K562 (cell line): Measurements from ENCODE around the gene HEPACAM2. TPM values are rescaled to one million over a fixed set of nuclear protein-coding genes. Genes with fewer than 3 reads are reported as not detected.

Experiments used
- BRCA1 ChIP-seq, 2 experiments: fragments of 450-650 bp in 1 of 2; sonication (generic) in 1 of 2; formaldehyde crosslinking in 1 of 2; IDR thresholded peaks; 2 replicates each; pipeline versions ENCODE4 v1.5.0 to v1.6.1; 2017 to 2020; ENCODE audit warnings: mild to moderate bottlenecking in 1 of 2, missing genetic modification reagents in 1 of 2
- CAMTA2 ChIP-seq: fragments of 250-450 bp; sonication (Bioruptor Pico); conservative IDR thresholded peaks from 2 replicates; pipeline ENCODE4 v1.5.1; 2022
- EGR1 ChIP-seq: fragments of 450-650 bp; conservative IDR thresholded peaks from 2 replicates; pipeline ENCODE4 v1.6.1; 2017; ENCODE audit warnings: mild to moderate bottlenecking
- FOXA1 ChIP-seq: fragments of 450-650 bp; IDR thresholded peaks from 2 replicates; pipeline ENCODE4 v1.6.1; 2016; ENCODE audit warnings: mild to moderate bottlenecking, borderline replicate concordance
- FOXM1 ChIP-seq, 2 experiments: fragments of 450-650 bp in 1 of 2; sonication (generic) in 1 of 2; formaldehyde crosslinking in 1 of 2; IDR thresholded peaks; 2 replicates each; pipeline versions ENCODE4 v1.6.1 to v1.9.0; 2017 to 2022; ENCODE audit warnings: low read depth in 2 of 2, mild to moderate bottlenecking in 2 of 2, missing genetic modification reagents in 1 of 2, moderate library complexity in 1 of 2
- HIVEP1 ChIP-seq: fragments of 250-450 bp; sonication (Bioruptor Pico); IDR thresholded peaks from 2 replicates; pipeline ENCODE4 v1.4.0; 2020; ENCODE audit warnings: mild to moderate bottlenecking
- HMG20B ChIP-seq: fragments of 250-450 bp; sonication (Bioruptor Pico); IDR thresholded peaks from 2 replicates; pipeline ENCODE4 v1.5.0; 2021; ENCODE audit warnings: mild to moderate bottlenecking
- JUNB ChIP-seq: fragments of 450-650 bp; formaldehyde crosslinking; conservative IDR thresholded peaks from 2 replicates; pipeline ENCODE4 v1.4.0; 2020; ENCODE audit warnings: mild to moderate bottlenecking
- MBD2 ChIP-seq: sonication (generic); IDR thresholded peaks from 2 replicates; pipeline ENCODE4 v1.6.1; 2016; ENCODE audit warnings: low read depth, borderline replicate concordance
- RBM25 ChIP-seq: fragments of 200-400 bp; formaldehyde crosslinking; IDR thresholded peaks from 2 replicates; pipeline ENCODE4 v1.6.1; 2018; ENCODE audit warnings: low read length, low read depth, moderate library complexity; ENCODE audit not compliant: severe bottlenecking
- SIX5 ChIP-seq, 2 experiments: IDR thresholded peaks; 2 replicates each; pipeline ENCODE4 v1.6.1; 2011; ENCODE audit warnings: low read length in 2 of 2, borderline replicate concordance in 1 of 2, low read depth in 1 of 2, mild to moderate bottlenecking in 1 of 2, moderate library complexity in 1 of 2; ENCODE audit not compliant: insufficient read depth in 1 of 2
- TBL1XR1 ChIP-seq, 2 experiments: IDR thresholded peaks; 2 replicates each; pipeline ENCODE4 v1.6.1; 2012; ENCODE audit warnings: improper control_type of control experiment in 2 of 2, low read length in 2 of 2, mild to moderate bottlenecking in 1 of 2
- TCFL5 ChIP-seq: fragments of 250-450 bp; sonication (Bioruptor Pico); conservative IDR thresholded peaks from 2 replicates; pipeline ENCODE4 v1.6.1; 2021; ENCODE audit warnings: mild to moderate bottlenecking, moderate library complexity, matching md5 sums
- TGIF2 ChIP-seq: sonication (generic); formaldehyde crosslinking; IDR thresholded peaks from 2 replicates; pipeline ENCODE4 v1.8.1; 2022; ENCODE audit warnings: mild to moderate bottlenecking, missing genetic modification reagents, moderate library complexity
- ZBED1 ChIP-seq: IDR thresholded peaks from 2 replicates; pipeline ENCODE4 v1.6.1; 2014
- ZKSCAN3 ChIP-seq: fragments of 250-450 bp; sonication (Bioruptor Pico); IDR thresholded peaks from 2 replicates; pipeline ENCODE4 v1.4.0; 2020
- ZNF232 ChIP-seq: sonication (generic); formaldehyde crosslinking; IDR thresholded peaks from 2 replicates; pipeline ENCODE4 v1.8.0; 2022; ENCODE audit warnings: mild to moderate bottlenecking, missing genetic modification reagents
- ZNF384 ChIP-seq: IDR thresholded peaks from 2 replicates; pipeline ENCODE4 v1.6.1; 2012; ENCODE audit warnings: low read depth, low read length, improper control_type of control experiment
- polyA plus RNA-seq, 8 experiments: library from polyadenylated mRNA; depleted of rRNA in 4 of 8; stranded (reverse) in 5 of 8; unstranded in 3 of 8; fragments of >200 nt; fragmentation: Nextera tagmentation in 2 of 8; fragmentation: Illumina TruSeq in 1 of 8; extraction: Ambion mirVana in 2 of 8; extraction: Trizol in 1 of 8; gene quantifications; 2 replicates each; pipeline versions ENCODE4 v1.2.1 to v1.2.3, GENCODE V29; 2011 to 2014; ENCODE audit warnings: inconsistent platforms in 1 of 8, missing spikeins in 1 of 8
- total RNA-seq, 7 experiments: library from RNA; depleted of rRNA in 6 of 7; stranded (reverse); fragments of >200 nt in 6 of 7; fragmentation: Illumina TruSeq in 2 of 7; extraction: Trizol in 2 of 7; gene quantifications; 2 replicates each; pipeline versions ENCODE4 v1.2.1 to v1.2.3, GENCODE V29; 2011 to 2021; ENCODE audit warnings: low replicate concordance in 1 of 7
- TF ChIP-seq, protein P1 (sequence below): fragments of 250-450 bp; sonication (Bioruptor Pico); IDR thresholded peaks from 2 replicates; pipeline ENCODE4 v1.4.0; 2020
- TF ChIP-seq, protein P2 (sequence below): IDR thresholded peaks from 3 replicates; pipeline ENCODE4 v1.6.1; 2011; ENCODE audit warnings: borderline replicate concordance, mild to moderate bottlenecking; ENCODE audit not compliant: insufficient read length, insufficient read depth

HEPACAM2 gene
- total and polyA plus RNA-seq, 9 of the 15 experiments (the other 6 are each of a cell fraction or from before 2014, with no cell fraction given): 2.0 to 6.5 (median 3.9) TPM

DNA sequence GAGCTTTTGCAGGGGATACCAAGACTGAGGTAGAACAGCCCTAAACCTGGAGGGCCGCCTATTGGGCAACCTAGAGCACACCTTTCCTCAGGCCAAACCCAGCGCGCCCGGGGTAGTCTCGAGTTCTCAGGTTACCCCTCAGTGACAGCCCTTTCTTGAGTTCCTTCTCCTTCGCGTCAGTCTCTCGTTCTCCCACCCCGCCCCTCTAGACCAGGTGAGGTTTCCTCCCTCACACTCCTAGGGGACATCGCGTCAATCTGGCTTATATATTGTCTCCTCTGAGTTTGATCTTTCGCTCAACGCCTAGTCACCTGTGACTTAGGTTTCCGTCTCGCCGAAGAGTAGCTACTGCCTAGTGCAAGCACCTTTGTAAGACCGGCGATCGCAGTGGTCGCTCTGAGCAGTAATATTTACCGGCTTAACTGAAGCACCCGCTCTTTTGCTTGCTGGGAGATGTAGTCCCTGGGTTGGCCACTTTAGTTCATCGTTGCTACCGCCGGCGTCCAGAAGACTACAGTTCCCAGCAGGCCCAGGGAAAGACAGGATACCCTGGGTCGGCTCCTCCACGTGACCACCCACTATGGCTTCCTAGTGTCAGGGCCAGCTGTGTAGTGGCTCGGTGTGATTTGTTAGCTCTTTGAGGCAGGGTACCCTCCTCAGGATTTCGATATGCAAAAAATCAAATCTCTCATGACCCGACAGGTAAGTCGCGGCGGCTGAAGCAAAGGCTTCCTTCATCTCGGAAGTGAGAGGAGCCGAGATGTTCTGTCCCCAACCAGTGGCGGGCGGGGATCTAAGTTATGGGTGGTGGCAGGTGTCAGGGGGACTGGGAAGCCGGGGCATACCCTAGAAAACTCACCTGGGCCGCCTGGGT lies 5.8 kb upstream of the HEPACAM2 start, which contains the start of gene VPS50 (continued):
- TF ChIP-seq, protein P1, sequence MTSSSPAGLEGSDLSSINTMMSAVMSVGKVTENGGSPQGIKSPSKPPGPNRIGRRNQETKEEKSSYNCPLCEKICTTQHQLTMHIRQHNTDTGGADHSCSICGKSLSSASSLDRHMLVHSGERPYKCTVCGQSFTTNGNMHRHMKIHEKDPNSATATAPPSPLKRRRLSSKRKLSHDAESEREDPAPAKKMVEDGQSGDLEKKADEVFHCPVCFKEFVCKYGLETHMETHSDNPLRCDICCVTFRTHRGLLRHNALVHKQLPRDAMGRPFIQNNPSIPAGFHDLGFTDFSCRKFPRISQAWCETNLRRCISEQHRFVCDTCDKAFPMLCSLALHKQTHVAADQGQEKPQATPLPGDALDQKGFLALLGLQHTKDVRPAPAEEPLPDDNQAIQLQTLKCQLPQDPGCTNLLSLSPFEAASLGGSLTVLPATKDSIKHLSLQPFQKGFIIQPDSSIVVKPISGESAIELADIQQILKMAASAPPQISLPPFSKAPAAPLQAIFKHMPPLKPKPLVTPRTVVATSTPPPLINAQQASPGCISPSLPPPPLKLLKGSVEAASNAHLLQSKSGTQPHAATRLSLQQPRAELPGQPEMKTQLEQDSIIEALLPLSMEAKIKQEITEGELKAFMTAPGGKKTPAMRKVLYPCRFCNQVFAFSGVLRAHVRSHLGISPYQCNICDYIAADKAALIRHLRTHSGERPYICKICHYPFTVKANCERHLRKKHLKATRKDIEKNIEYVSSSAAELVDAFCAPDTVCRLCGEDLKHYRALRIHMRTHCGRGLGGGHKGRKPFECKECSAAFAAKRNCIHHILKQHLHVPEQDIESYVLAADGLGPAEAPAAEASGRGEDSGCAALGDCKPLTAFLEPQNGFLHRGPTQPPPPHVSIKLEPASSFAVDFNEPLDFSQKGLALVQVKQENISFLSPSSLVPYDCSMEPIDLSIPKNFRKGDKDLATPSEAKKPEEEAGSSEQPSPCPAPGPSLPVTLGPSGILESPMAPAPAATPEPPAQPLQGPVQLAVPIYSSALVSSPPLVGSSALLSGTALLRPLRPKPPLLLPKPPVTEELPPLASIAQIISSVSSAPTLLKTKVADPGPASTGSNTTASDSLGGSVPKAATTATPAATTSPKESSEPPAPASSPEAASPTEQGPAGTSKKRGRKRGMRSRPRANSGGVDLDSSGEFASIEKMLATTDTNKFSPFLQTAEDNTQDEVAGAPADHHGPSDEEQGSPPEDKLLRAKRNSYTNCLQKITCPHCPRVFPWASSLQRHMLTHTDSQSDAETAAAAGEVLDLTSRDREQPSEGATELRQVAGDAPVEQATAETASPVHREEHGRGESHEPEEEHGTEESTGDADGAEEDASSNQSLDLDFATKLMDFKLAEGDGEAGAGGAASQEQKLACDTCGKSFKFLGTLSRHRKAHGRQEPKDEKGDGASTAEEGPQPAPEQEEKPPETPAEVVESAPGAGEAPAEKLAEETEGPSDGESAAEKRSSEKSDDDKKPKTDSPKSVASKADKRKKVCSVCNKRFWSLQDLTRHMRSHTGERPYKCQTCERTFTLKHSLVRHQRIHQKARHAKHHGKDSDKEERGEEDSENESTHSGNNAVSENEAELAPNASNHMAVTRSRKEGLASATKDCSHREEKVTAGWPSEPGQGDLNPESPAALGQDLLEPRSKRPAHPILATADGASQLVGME: no peak
- no peak; a peak in 1 of 4 replicates for TF ChIP-seq TBL1XR1 (IDR thresholded peaks at IDR 0.05; ENCODE audit: low read length in 2 of 2)
- TF ChIP-seq HMG20B (CRISPR knock-in tag): no peak
- TF ChIP-seq, protein P2, sequence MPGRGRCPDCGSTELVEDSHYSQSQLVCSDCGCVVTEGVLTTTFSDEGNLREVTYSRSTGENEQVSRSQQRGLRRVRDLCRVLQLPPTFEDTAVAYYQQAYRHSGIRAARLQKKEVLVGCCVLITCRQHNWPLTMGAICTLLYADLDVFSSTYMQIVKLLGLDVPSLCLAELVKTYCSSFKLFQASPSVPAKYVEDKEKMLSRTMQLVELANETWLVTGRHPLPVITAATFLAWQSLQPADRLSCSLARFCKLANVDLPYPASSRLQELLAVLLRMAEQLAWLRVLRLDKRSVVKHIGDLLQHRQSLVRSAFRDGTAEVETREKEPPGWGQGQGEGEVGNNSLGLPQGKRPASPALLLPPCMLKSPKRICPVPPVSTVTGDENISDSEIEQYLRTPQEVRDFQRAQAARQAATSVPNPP: no peak
- TF ChIP-seq ZKSCAN3 (CRISPR knock-in tag): no peak
- TF ChIP-seq HIVEP1 (CRISPR knock-in tag): no peak
- TF ChIP-seq TCFL5 (CRISPR knock-in tag): no peak
- no peak for TF ChIP-seq EGR1
- TF ChIP-seq BRCA1 (IDR thresholded peaks at IDR 0.05): no peak
- TF ChIP-seq BRCA1 (CRISPR knock-in tag; IDR thresholded peaks at IDR 0.05): no peak
- TF ChIP-seq SIX5 (IDR thresholded peaks at IDR 0.05; ENCODE audit: borderline replicate concordance in 1 of 2, insufficient read depth in 1 of 2, low read depth in 1 of 2, low read length in 2 of 2): peak; percentile 97 to 98
- TF ChIP-seq CAMTA2 (CRISPR knock-in tag): no peak
- TF ChIP-seq ZBED1: peak; percentile 30; the same call in 1 of the 2 replicates
- TF ChIP-seq RBM25: no peak
- TF ChIP-seq FOXA1: no peak
- TF ChIP-seq MBD2: peak; percentile 92
- TF ChIP-seq FOXM1 (IDR thresholded peaks at IDR 0.05; ENCODE audit: low read depth): no peak
- TF ChIP-seq FOXM1 (CRISPR knock-in tag; IDR thresholded peaks at IDR 0.05; ENCODE audit: low read depth): no peak
- no peak for TF ChIP-seq TGIF2
- TF ChIP-seq ZNF232 (CRISPR knock-in tag): no peak
- no peak for TF ChIP-seq JUNB (CRISPR knock-in tag)
- TF ChIP-seq ZNF384: no peak
